Ramos (cell line): ENCODE results near the gene CAD.
"Not testable (repeated sequence)": the region's sequence is repeated elsewhere in the genome, so short reads cannot be mapped to it uniquely, and the experiment has no call there.

ENCODE experiments used
- in situ Hi-C: fragments of 300-500 bp; cut with MboI; formaldehyde crosslinking; loops from one replicate; pipeline ENCODE4 v1.14.3; 2022; ENCODE audit warnings: low sequenced_read_pairs; ENCODE audit not compliant: unreplicated experiment

Gene CAD

GRCh38 chr2:27217173-27218121, at the start of gene CAD:
Gene CAD, plus strand, starts transcription at chr2:27217369. Its CDS starts 183 bp downstream, at chr2:27217552.
- in situ Hi-C loops: no loop called here

DNA sequence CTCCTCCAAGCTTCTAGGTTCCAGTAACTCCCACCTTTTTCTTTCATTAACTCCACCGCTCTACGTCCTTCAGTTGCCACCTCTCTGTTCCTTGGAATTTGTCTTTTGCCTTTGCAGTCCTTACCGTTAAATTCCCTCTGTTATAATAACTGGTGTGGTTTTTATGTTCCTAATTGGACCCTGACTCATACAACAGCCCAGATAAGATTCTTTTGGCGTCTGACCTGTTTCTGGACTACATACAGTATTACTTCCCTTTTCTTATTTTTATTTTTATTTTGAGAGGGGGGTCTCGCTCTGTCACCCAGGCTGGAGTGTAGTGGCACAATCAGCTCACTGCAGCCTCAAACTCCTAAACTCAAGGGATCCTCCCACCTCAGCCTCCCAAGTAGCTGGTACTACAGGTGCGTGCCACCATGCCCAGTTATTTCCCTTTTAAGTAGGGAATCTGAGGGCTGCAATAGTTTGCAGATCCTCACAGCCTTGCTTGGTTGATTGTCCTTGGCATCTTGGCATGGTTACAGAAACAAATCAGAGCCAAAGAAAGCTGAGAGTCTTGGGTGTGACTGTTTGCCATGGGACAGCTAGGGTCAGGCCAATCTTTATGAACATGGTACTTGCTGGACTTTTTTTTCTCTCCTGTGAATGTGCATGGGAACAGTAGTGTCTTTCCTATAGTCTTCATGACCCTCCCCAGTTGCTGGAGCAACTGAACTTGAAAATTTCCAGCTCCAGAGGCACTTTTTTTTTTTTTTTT, 46.4 kb upstream of the CAD start:
- in situ Hi-C loops: no loop called here

- in situ Hi-C loops: no loop called here
Measured at GRCh38 chr2:27171351-27171848, 45.8 kb upstream of the CAD start.

- in situ Hi-C loops: no loop called here
Measured at GRCh38 chr2:27174638-27175037, 42.5 kb upstream of the CAD start.

- in situ Hi-C loops: no loop called here
Measured at GRCh38 chr2:27175330-27175729, 41.8 kb upstream of the CAD start.

- in situ Hi-C loops: not testable (repeated sequence)
Measured at GRCh38 chr2:27175781-27176180, 41.4 kb upstream of the CAD start.

DNA sequence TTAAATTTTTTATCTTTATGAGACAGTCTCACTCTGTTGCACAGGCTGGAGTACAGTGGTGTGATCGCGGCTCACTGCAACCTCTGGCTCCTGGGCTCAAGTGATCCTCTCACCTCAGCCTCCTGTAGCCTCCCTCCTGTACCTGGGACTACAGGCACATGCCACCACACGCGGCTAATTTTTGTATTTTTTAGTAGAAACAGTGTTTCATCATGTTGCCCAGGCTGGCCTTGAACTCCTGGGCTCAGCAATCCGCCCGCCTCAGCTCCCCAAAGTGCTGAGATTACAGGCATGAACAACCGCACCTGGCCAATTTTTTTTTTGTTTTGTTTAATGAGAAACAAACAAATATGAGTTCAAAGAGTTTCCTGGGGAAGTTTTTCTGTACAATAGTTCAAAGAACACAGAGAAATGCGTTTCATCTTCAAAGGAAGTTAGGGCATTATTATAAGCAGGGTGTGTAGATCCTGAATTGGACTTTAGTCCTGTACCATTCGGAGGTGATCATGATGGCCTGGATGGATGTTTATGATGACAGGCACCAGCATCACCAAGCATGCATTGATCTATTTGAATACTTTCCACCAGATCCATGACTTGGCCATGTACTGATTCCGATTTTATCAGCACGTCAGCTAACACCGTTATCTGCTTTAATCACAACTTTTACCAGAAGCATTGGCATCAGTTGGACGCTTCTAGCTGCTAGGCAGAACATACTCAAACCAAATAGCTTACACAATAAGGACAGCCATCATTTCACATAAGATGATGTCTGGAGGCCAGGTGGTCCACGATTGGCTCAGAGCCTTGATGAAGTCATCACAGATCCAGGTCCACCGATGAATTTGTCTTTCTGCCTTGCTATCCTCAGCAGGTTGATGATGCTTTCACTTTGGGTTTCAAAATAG, 39.5 kb upstream of the CAD start:
- in situ Hi-C loops: no loop called here

DNA sequence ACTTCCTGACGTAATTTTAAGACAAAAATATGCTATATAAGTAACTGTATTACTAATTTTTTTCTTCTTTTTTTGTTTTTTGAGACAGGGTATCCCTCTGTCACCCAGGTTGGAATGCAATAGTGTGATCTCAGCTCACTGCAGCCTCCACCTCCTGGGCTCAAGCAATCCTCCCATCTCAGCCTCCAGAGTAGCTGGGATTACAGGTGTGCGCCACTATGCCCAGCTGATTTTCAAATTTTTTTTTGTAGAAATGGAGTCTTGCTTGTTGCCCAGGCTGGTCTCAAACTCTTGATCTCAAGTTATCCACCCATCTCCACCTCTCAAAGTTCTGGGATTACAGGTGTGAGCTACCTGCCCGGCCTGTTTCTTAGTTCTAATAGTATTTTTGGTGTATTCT, 38.7 kb upstream of the CAD start:
- in situ Hi-C loops: no loop called here

- in situ Hi-C loops: no loop called here
Measured at GRCh38 chr2:27179344-27180000, 37.7 kb upstream of the CAD start.

- in situ Hi-C loops: no loop called here
Measured at GRCh38 chr2:27182346-27182745, 34.8 kb upstream of the CAD start.

DNA sequence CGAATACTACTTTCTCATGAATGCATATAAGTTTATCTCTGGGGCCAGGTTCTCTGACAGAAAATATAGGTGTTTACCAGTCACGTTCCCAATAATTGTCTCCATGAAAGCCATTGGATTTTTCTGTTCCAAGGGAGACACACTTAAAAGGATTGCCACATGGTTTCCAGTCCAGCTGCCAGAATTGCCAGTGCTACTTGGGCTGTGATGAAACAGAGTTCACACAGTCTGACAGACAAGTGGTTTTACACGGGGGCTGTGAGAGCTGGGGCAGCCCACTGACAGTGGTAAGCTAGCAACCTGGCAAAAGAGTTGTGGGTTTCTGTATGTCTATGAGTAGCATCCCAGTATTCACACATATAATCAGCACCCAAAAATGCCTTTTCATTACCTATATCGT, 33.1 kb upstream of the CAD start:
- in situ Hi-C loops: no loop called here

DNA sequence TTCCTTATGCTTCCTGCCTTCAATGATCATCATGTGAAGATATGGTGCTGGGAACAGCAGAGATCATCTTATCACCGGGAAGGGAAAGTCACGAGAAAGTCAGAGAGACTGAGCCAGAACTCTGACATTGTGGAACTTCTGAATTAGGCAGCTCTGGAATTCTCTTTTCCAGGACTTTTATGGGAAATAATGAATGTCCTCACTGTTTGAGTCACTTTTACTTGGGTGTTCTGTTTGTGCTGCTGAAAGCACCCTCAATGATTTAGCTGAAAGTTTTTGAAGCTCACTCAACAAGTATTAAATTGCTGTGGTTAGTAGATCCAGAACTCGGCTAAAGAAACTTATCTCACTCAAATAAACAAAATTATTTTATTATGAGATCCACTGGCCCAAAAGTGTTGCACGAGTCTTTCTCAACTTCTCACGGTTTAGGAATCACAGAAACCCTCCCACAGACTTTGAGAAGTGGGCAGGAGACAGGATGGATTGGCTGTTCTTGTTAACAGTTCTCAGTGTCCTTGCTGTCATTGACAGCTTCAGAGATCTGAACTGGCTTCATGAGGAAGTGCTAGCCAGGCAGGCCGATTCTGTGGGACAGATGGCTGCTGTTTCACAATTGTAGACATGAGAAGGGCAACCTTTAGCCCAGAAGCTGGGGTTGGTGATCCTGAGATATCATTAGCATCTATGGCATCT, 31.7 kb upstream of the CAD start:
- in situ Hi-C loops: no loop called here

GRCh38 chr2:27186613-27187345, 30.4 kb upstream of the CAD start:
- in situ Hi-C loops: no loop called here

GRCh38 chr2:27189989-27190388, 27.2 kb upstream of the CAD start:
- in situ Hi-C loops: no loop called here

GRCh38 chr2:27191070-27191829, 25.9 kb upstream of the CAD start:
- in situ Hi-C loops: no loop called here

DNA sequence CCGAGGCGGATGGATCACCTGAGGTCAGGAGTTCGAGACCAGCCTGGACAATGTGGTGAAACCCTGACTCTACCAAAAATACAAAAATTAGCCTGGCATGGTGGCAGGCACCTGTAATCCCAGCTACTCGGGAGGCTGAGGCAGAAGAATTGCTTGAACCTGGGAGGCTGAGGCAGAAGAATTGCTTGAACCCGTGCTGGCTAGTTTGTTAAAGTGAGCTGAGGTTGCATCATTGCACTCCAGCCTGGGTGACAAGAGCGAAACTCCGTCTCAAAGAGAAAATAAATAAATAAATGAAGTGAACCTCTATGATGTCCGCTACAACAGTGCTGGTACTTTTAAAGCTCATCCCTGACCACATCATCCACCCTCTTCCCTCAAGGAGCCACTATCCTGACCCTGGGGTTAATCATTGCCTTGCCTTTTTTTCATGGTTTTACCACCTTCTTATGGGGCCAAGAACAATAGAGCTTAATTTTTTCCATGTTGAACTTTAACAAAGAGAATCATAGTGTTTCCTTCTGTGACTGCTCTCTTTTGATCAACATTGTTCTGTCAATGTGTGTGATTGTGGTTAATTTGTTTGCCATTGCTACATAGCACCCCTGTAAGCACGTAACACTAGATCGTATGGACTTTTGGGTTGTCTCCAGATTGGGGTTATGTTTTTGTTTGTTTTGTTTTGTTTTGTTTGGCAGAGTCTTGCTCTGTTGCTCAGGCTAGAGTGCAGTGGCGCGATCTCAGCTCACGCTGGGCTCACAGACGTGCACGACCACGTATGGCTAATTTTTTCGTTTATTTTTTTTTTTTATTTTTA, 22.4 kb upstream of the CAD start:
- in situ Hi-C loops: no loop called here

DNA sequence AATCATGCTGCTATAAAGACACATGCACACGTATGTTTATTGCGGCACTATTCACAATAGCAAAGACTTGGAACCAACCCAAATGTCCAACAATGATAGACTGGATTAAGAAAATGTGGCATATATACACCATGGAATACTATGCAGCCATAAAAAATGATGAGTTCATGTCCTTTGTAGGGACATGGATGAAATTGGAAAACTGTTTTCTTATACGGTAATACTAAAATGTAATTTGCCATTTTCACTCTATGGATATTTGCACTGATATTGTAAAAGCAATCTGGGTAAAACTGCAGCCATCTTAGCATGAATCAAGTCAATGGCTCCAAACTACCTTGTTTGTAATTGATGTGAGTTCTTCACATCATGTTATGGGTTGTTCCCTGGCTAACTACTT, 21.4 kb upstream of the CAD start:
- in situ Hi-C loops: not testable (repeated sequence)
